Neural progenitor cell (in vitro differentiated cells): ENCODE data around the gene P4HA3. TPM values are rescaled to one million over a fixed set of nuclear protein-coding genes. Genes with fewer than 3 reads are reported as not detected.

Experiments
- DNase-seq: peaks from one replicate; pipeline ENCODE4 v3.0.0-alpha.2; 2016; ENCODE audit warnings: low spot score
- H2AFZ ChIP-seq: fragments of 200-600 bp; sonication (generic); replicated peaks from 2 replicates; pipeline ENCODE4 v1.6.1; 2016; ENCODE audit warnings: antibody characterized with exemption
- H3F3A ChIP-seq: fragments of 200-600 bp; sonication (generic); 2 replicates; pipeline ENCODE4 v1.6.1; 2016; ENCODE audit warnings: antibody characterized with exemption, low read depth
- H3K27ac ChIP-seq: fragments of 200-600 bp; sonication (generic); 2 replicates; pipeline ENCODE4 v1.5.1; 2016; ENCODE audit warnings: mild to moderate bottlenecking
- H3K27me3 ChIP-seq: fragments of 200-600 bp; sonication (generic); 2 replicates; pipeline ENCODE4 v1.6.1; 2016; ENCODE audit warnings: mild to moderate bottlenecking, moderate library complexity
- H3K36me3 ChIP-seq: fragments of 200-600 bp; sonication (generic); 2 replicates; pipeline ENCODE4 v1.5.1; 2016
- H3K4me1 ChIP-seq: fragments of 200-600 bp; sonication (generic); 2 replicates; pipeline ENCODE4 v1.6.1; 2016; ENCODE audit warnings: mixed run types
- H3K4me2 ChIP-seq: fragments of 200-600 bp; sonication (generic); 2 replicates; pipeline ENCODE4 v1.6.1; 2016
- H3K4me3 ChIP-seq: fragments of 200-600 bp; sonication (generic); 2 replicates; pipeline ENCODE4 v1.5.1; 2016
- H3K79me2 ChIP-seq: fragments of 200-600 bp; sonication (generic); 2 replicates; pipeline ENCODE4 v1.6.1; 2016; ENCODE audit warnings: low read depth
- H3K9ac ChIP-seq: fragments of 200-600 bp; sonication (generic); 2 replicates; pipeline ENCODE4 v1.6.1; 2016
- H3K9me3 ChIP-seq: fragments of 200-600 bp; sonication (generic); 2 replicates; pipeline ENCODE4 v1.5.1; 2016; ENCODE audit warnings: low read depth
- H4K20me1 ChIP-seq: fragments of 200-600 bp; sonication (generic); 2 replicates; pipeline ENCODE4 v1.6.1; 2016; ENCODE audit warnings: low read depth
- H3K27ac Mint-ChIP-seq: 3 replicates; pipeline ENCODE4 v1.8.0; 2021; ENCODE audit warnings: mixed read lengths
- H3K27me3 Mint-ChIP-seq: 2 replicates; pipeline ENCODE4 v1.8.0; 2022; ENCODE audit warnings: low read depth, mild to moderate bottlenecking, inconsistent platforms, moderate library complexity, mixed read lengths; ENCODE audit not compliant: insufficient read depth
- H3K36me3 Mint-ChIP-seq: 3 replicates; pipeline ENCODE4 v1.8.0; 2021; ENCODE audit warnings: mixed read lengths
- H3K4me1 Mint-ChIP-seq: 3 replicates; pipeline ENCODE4 v1.8.0; 2021; ENCODE audit warnings: mixed read lengths
- H3K4me3 Mint-ChIP-seq: 3 replicates; pipeline ENCODE4 v1.8.0; 2021; ENCODE audit warnings: mild to moderate bottlenecking, moderate library complexity, mixed read lengths
- H3K9me3 Mint-ChIP-seq: 3 replicates; pipeline ENCODE4 v1.8.0; 2020; ENCODE audit warnings: mixed read lengths
- CTCF ChIP-seq: fragments of 200-600 bp; sonication (generic); IDR thresholded peaks from 2 replicates; pipeline ENCODE4 v1.5.1; 2017; ENCODE audit warnings: antibody characterized with exemption, mild to moderate bottlenecking
- EZH2 ChIP-seq: fragments of 200-600 bp; sonication (generic); IDR thresholded peaks from 2 replicates; pipeline ENCODE4 v1.6.1; 2017; ENCODE audit warnings: antibody characterized with exemption, mild to moderate bottlenecking, moderate library complexity
- EZH2phosphoT487 ChIP-seq: fragments of 200-600 bp; sonication (generic); IDR thresholded peaks from 2 replicates; pipeline ENCODE4 v1.6.1; 2017; ENCODE audit warnings: antibody characterized with exemption
- total RNA-seq: library from RNA; depleted of rRNA; stranded (reverse); fragments of >200 nt; gene quantifications from 2 replicates; pipeline ENCODE4 v1.2.3, GENCODE V29; 2015; ENCODE audit warnings: low replicate concordance

The P4HA3 gene
- total RNA-seq, 1 donor from 2014 or later = not detected

DNA sequence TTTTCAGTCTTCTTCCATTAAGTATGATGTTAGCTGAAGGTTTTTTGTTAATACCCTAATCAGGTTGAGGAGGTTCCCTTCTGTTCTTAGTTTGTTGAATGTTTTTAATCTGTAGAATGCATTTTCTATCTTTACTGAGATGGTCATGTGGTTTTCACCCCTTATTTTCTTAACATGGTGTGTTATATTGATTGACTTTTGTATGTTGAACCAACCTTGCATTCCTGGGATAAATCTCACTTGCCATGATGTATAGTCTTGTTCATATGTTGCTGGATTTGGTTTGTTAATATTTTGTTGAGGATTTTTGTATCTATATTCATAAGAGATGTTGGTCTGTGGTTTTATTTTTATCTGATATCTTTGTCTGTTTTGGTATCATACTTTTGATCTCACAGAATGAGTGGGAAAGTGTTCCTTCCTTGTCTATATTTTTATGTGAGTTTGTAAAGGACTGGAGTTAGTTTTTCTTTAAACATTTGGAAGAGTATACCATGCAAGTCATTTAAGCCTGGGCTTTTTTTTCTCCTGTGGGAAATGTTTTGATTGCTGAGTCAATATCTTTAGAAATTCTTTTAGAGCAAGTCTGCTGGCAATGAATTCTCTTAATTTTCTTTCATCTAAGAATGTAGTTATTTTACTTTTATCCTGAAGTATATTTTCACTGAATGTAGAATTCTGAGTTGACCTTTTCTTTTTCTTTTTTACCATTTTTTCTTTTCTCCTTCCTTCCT, 5.5 kb upstream of the P4HA3 start:
- Histone ChIP-seq H3K27me3 (peaks cover 22% of the 10 kb centered on the region), H4K20me1 (no peaks in the 10 kb centered on the region), H3F3A (no peaks in the 10 kb centered on the region), H3K27ac (no peak overlapping the region), H3K9me3 (no peaks in the 10 kb centered on the region), H2AFZ (no peak overlapping the region), H3K4me3 (no peak overlapping the region), H3K4me1 (no peaks in the 10 kb centered on the region), H3K79me2 (no peaks in the 10 kb centered on the region), H3K9ac (no peak overlapping the region), H3K36me3 (no peaks in the 10 kb centered on the region), H3K4me2 (no peak overlapping the region)
- Mint-ChIP-seq H3K27ac (no peak overlapping the region), H3K9me3 (peaks cover 24% of the 10 kb centered on the region), H3K36me3 (peaks cover 2% of the 10 kb centered on the region), H3K4me3 (no peak overlapping the region), H3K27me3 (peaks cover 6% of the 10 kb centered on the region), H3K4me1 (peaks cover 9% of the 10 kb centered on the region)
- DNase-seq = no peak
- TF ChIP-seq CTCF = no peak
- no peak for TF ChIP-seq EZH2phosphoT487
- no peak for TF ChIP-seq EZH2

- H3K4me3 Mint-ChIP-seq = no peak overlapping the region
- no peaks in the 10 kb centered on the region for H3K9me3 ChIP-seq
- DNase-seq = no peak
- peaks cover 4% of the 10 kb centered on the region for H3K4me1 Mint-ChIP-seq
- H3F3A ChIP-seq = no peaks in the 10 kb centered on the region
- no peak overlapping the region for H3K27ac ChIP-seq
- peaks cover 17% of the 10 kb centered on the region for H3K9me3 Mint-ChIP-seq
- H3K4me2 ChIP-seq = no peak overlapping the region
- H3K27me3 ChIP-seq = peaks cover 69% of the 10 kb centered on the region
- no peaks in the 10 kb centered on the region for H3K36me3 ChIP-seq
- H3K27ac Mint-ChIP-seq = no peak overlapping the region
- H4K20me1 ChIP-seq = no peaks in the 10 kb centered on the region
- H3K4me3 ChIP-seq = no peak overlapping the region
- no peak overlapping the region for H2AFZ ChIP-seq
- peaks cover 2% of the 10 kb centered on the region for H3K36me3 Mint-ChIP-seq
- H3K9ac ChIP-seq = no peak overlapping the region
- peaks cover 10% of the 10 kb centered on the region for H3K27me3 Mint-ChIP-seq
- TF ChIP-seq EZH2phosphoT487 (no peak), EZH2 (no peak), CTCF (no peak)
- H3K79me2 ChIP-seq = no peaks in the 10 kb centered on the region
- H3K4me1 ChIP-seq = no peaks in the 10 kb centered on the region
Measured at GRCh38 chr11:74312326-74312725, 886 bp upstream of the P4HA3 start.

DNA sequence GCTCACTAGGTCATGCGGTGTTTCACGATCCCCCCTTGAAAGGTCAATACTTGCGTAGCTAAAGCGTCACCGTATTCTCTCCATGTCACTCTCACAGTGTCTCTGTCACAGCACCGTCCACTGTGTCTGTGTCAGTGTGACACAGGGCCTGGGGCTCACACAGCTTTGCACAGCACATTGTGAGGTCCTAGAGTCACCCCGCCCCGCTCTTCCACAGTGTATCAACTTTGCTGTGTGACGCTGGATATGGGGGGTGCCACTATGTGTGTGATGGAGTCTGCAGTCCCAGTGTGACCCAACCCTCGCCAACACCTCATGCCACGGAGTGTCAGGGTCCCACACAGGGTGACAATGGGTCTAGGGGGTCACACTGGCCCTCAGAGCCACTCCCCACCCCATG, 583 bp downstream of the P4HA3 start:
- H3K4me3 ChIP-seq = peak overlapping the region; percentile 49
- Mint-ChIP-seq H3K36me3 (peaks cover 2% of the 10 kb centered on the region), H3K27ac (no peak overlapping the region), H3K4me3 (peak overlapping the region; percentile 86), H3K4me1 (peaks cover 4% of the 10 kb centered on the region), H3K27me3 (peaks cover 12% of the 10 kb centered on the region), H3K9me3 (peaks cover 9% of the 10 kb centered on the region)
- TF ChIP-seq EZH2phosphoT487 = no peak
- TF ChIP-seq CTCF = no peak
- no peak for TF ChIP-seq EZH2
- no peaks in the 10 kb centered on the region for H3K9me3 ChIP-seq
- no peak overlapping the region for H2AFZ ChIP-seq
- no peaks in the 10 kb centered on the region for H4K20me1 ChIP-seq
- no peaks in the 10 kb centered on the region for H3F3A ChIP-seq
- H3K36me3 ChIP-seq = no peaks in the 10 kb centered on the region
- H3K27ac ChIP-seq = no peak overlapping the region
- H3K27me3 ChIP-seq = peaks cover 82% of the 10 kb centered on the region
- DNase-seq = no peak
- peak overlapping the region; percentile 79 for H3K4me2 ChIP-seq
- no peaks in the 10 kb centered on the region for H3K4me1 ChIP-seq
- H3K9ac ChIP-seq = no peak overlapping the region
- H3K79me2 ChIP-seq = no peaks in the 10 kb centered on the region
